ENCODE results near the gene POC5. TPM values are rescaled to one million over a fixed set of nuclear protein-coding genes. Genes with fewer than 3 reads are reported as not detected.

The POC5 gene
- total and polyA plus RNA-seq, 8 donors, result 10.7 to 24.7 (median 19.0) TPM

DNA sequence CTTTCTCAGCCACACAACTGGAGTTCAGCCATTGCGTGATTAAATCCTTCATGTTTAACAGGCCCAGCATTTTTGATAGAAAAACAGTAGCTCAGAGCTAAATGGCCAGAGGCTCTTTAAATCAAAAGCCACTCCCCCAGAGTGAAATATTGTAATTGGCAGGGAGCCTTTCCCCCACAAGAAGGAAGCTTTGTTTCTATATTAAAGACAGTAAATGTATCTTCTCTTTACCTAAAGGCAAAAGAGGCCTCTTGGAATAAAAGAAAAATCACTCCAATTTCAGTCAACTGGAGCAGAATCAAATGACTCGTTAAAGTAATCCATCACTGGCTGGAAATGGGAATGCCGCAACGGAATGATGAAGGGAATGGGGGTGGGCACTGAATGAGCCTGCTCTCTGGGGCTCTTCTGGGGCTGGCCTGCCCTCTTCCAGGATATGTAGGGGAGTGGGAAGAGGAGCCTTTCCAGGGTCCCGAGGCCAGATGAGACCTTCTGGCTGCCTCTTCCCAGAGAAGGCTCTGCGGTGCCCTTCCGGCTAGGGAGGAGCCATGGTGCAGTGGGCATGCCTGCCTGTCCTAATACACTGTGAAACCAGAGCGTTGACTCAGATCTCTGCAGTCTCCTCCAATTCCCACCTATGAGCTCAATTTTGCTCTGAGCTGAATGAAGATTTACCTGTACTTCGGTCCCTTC is 60.8 kb downstream of the POC5 start:
- peak; percentile 92 for ATAC-seq
- no peaks in the 10 kb centered on the region for H3K9me3 ChIP-seq
- peak overlapping the region; percentile 55 to 66 for H3K27ac ChIP-seq
- H3K4me3 ChIP-seq, result peak overlapping the region; percentile 33 to 40
- peak in 1 of 4 donors; percentile 39 for DNase-seq
- H3K36me3 ChIP-seq, result no peaks in the 10 kb centered on the region
- TF ChIP-seq CTCF (IDR thresholded peaks at IDR 0.05), result no peak
- intact Hi-C loops (cut with DNase I), result no loop called here
- no peaks in the 10 kb centered on the region for H3K27me3 ChIP-seq
- H3K4me1 ChIP-seq, result no peaks in the 10 kb centered on the region

GRCh38 chr5:75654693-75655295 is 62.4 kb downstream of the POC5 start:
- Histone ChIP-seq H3K4me1 (no peaks in the 10 kb centered on the region), H3K4me3 (no peak overlapping the region), H3K27me3 (no peaks in the 10 kb centered on the region), H3K27ac (no peak overlapping the region), H3K9me3 (no peaks in the 10 kb centered on the region), H3K36me3 (no peaks in the 10 kb centered on the region)
- DNase-seq (no peak), ATAC-seq (no peak)
- no peak for TF ChIP-seq CTCF (IDR thresholded peaks at IDR 0.05)
- intact Hi-C loops (cut with DNase I), result no loop called here

DNA sequence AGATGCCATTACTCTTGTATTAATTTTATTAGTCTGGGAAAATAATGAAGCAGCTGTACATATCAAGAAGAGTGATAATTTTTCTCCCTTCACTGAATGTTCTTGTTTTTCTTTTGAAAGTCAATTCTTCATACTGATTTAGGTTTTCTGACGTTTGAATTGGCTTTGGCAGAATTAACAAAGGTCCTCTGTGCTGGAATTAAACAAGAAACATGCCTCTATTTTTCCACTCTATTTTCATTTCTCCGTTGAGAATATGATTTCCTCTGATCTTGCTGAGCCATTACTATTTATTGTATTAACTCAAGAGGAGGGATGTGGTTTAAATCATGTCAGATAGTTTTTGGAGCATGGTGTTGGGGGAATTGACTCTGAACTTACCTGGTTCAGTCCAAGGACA is 63.7 kb downstream of the POC5 start:
- no peak overlapping the region for H3K4me3 ChIP-seq
- H3K36me3 ChIP-seq, result no peaks in the 10 kb centered on the region
- no peak overlapping the region for H3K27ac ChIP-seq
- TF ChIP-seq CTCF (IDR thresholded peaks at IDR 0.05), result no peak
- H3K4me1 ChIP-seq, result no peaks in the 10 kb centered on the region
- no peak for DNase-seq
- H3K27me3 ChIP-seq, result no peaks in the 10 kb centered on the region
- no peak for ATAC-seq
- intact Hi-C loops (cut with DNase I), result no loop called here
- H3K9me3 ChIP-seq, result no peaks in the 10 kb centered on the region

- ATAC-seq, result no peak
- intact Hi-C loops (cut with DNase I), result no loop called here
- TF ChIP-seq CTCF (IDR thresholded peaks at IDR 0.05), result no peak
These were observed 65.5 kb downstream of the POC5 start for GRCh38 chr5:75651575-75652238.

DNA sequence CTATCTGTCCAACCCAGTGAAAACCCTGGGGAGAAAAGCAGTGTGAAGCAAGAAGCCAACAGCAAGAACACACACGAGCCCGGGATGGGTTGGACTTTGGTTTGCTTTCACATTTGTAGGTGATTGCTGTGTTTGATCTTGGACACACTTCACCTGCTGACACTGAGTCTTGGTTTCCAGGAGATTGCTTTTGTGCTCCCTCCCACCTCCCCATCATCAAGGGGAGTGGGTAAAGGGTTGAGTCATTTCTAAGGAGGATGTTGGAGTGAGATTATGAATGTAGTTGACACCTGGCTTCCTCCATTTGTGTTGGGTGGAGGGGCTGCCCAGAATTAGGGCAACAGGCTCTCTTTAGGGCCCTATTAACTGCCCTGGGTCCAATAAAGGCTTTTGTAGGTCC is 68.5 kb downstream of the POC5 start:
- no peak overlapping the region for H3K4me3 ChIP-seq
- DNase-seq (no peak), ATAC-seq (no peak)
- no peak for TF ChIP-seq CTCF (IDR thresholded peaks at IDR 0.05)
- H3K4me1 ChIP-seq, result no peaks in the 10 kb centered on the region
- H3K27me3 ChIP-seq, result no peaks in the 10 kb centered on the region
- intact Hi-C loops (cut with DNase I), result no loop called here
- H3K27ac ChIP-seq, result no peak overlapping the region
- H3K9me3 ChIP-seq, result no peaks in the 10 kb centered on the region
- H3K36me3 ChIP-seq, result no peaks in the 10 kb centered on the region

More at GRCh38 chr5:75651575-75652238, 65.5 kb downstream of the POC5 start:
- Histone ChIP-seq H3K27me3 (no peaks in the 10 kb centered on the region), H3K27ac (no peak overlapping the region), H3K9me3 (no peaks in the 10 kb centered on the region), H3K36me3 (no peaks in the 10 kb centered on the region), H3K4me3 (no peak overlapping the region), H3K4me1 (no peaks in the 10 kb centered on the region)
- no peak for DNase-seq

Measured in left lung (tissue), 10 donors.